Calu3 (cell line): Measurements from ENCODE around the gene C10orf62. TPM values are rescaled to one million over a fixed set of nuclear protein-coding genes. Genes with fewer than 3 reads are reported as not detected.

Experiments used
- BruUV-seq: library from RNA; stranded (reverse); fragments of 400-500 nt; replicated peaks from 2 replicates; lab custom pipeline; 2021; lab: Mats Ljungman, UMichigan
- CTCF ChIA-PET: fragments of 300-600 bp; sonication (Branson Sonifier 250); formaldehyde crosslinking; loops from one replicate; lab custom pipeline; 2022; ENCODE audit warnings: antibody characterized with exemption; lab: Charles Lee
- DNase-seq: peaks from one replicate; pipeline ENCODE4 v3.0.0; 2022
- H3K27ac Mint-ChIP-seq: one replicate; pipeline ENCODE4 v1.8.0; 2022; ENCODE audit warnings: mixed read lengths; ENCODE audit not compliant: unreplicated experiment
- H3K27me3 Mint-ChIP-seq: one replicate; pipeline ENCODE4 v1.8.0; 2022; ENCODE audit warnings: mixed read lengths; ENCODE audit not compliant: unreplicated experiment
- H3K36me3 Mint-ChIP-seq: one replicate; pipeline ENCODE4 v1.8.0; 2022; ENCODE audit warnings: mild to moderate bottlenecking, moderate library complexity, mixed read lengths; ENCODE audit not compliant: insufficient read depth, unreplicated experiment
- H3K4me1 Mint-ChIP-seq: one replicate; pipeline ENCODE4 v1.8.0; 2022; ENCODE audit warnings: mild to moderate bottlenecking, low read depth, mixed read lengths; ENCODE audit not compliant: unreplicated experiment
- H3K4me3 Mint-ChIP-seq: one replicate; pipeline ENCODE4 v1.8.0; 2022; ENCODE audit warnings: mild to moderate bottlenecking, low read depth, moderate library complexity, mixed read lengths; ENCODE audit not compliant: unreplicated experiment
- H3K9me3 Mint-ChIP-seq: one replicate; pipeline ENCODE4 v1.8.0; 2022; ENCODE audit warnings: low read depth, mixed read lengths; ENCODE audit not compliant: unreplicated experiment
- CTCF ChIP-seq: fragments of 200-600 bp; IDR thresholded peaks from one replicate; pipeline ENCODE4 v1.8.0; 2022; ENCODE audit warnings: antibody characterized with exemption; ENCODE audit not compliant: unreplicated experiment
- intact Hi-C: fragments of 100-400 bp; cut with micrococcal nuclease; formaldehyde crosslinking; loops from one replicate; pipeline ENCODE4 v1.10.0; 2022; ENCODE audit not compliant: unreplicated experiment
- total RNA-seq: library from RNA; stranded (reverse); gene quantifications from 2 replicates; pipeline ENCODE4 v1.2.3, GENCODE V29; 2022

Gene C10orf62
- total RNA-seq, 1 experiment from 2014 or later: 1.5 TPM

GRCh38 chr10:97578171-97578844, 11.2 kb upstream of the C10orf62 start:
- Mint-ChIP-seq H3K4me1 (peaks cover 41% of the 10 kb centered on the region), H3K36me3 (no peaks in the 10 kb centered on the region), H3K9me3 (no peaks in the 10 kb centered on the region), H3K4me3 (no peak overlapping the region), H3K27ac (no peak overlapping the region), H3K27me3 (no peaks in the 10 kb centered on the region)
- CTCF ChIA-PET: no interaction called here
- no TSS peak for BruUV-seq
- no peak for DNase-seq
- intact Hi-C loops: no loop called here
- no peak for TF ChIP-seq CTCF

- DNase-seq: no peak
- no peak overlapping the region for H3K27ac Mint-ChIP-seq
- H3K4me3 Mint-ChIP-seq: no peak overlapping the region
- TF ChIP-seq CTCF: no peak
- H3K9me3 Mint-ChIP-seq: no peaks in the 10 kb centered on the region
- CTCF ChIA-PET: no interaction called here
- H3K27me3 Mint-ChIP-seq: no peaks in the 10 kb centered on the region
- intact Hi-C loops: no loop called here
- H3K36me3 Mint-ChIP-seq: peaks cover 8% of the 10 kb centered on the region
- H3K4me1 Mint-ChIP-seq: peaks cover 47% of the 10 kb centered on the region
- BruUV-seq: no TSS peak
These were observed 8.8 kb upstream of the C10orf62 start for GRCh38 chr10:97580421-97581367.

- Mint-ChIP-seq H3K4me3 (no peak overlapping the region), H3K36me3 (peaks cover 8% of the 10 kb centered on the region), H3K4me1 (peaks cover 44% of the 10 kb centered on the region), H3K9me3 (no peaks in the 10 kb centered on the region), H3K27me3 (no peaks in the 10 kb centered on the region), H3K27ac (no peak overlapping the region)
- CTCF ChIA-PET: no interaction called here
- intact Hi-C loops: no loop called here
- no TSS peak for BruUV-seq
- TF ChIP-seq CTCF: no peak
- DNase-seq: no peak
These were observed 7.4 kb upstream of the C10orf62 start for GRCh38 chr10:97582169-97582568.

- CTCF ChIA-PET: interaction anchor here (0.9 to 3.1 kb wide), 4 partner anchors 9 to 37 kb away, joined by 3 to 21 read pairs (median 6); partner anchors contain the start of gene ANKRD2
- intact Hi-C loops: no loop called here
- BruUV-seq: no TSS peak
- peaks cover 44% of the 10 kb centered on the region for H3K4me1 Mint-ChIP-seq
- no peaks in the 10 kb centered on the region for H3K27me3 Mint-ChIP-seq
- no peak for TF ChIP-seq CTCF
- no peaks in the 10 kb centered on the region for H3K9me3 Mint-ChIP-seq
- no peak overlapping the region for H3K4me3 Mint-ChIP-seq
- DNase-seq: no peak
- peaks cover 8% of the 10 kb centered on the region for H3K36me3 Mint-ChIP-seq
- peak overlapping the region; percentile 88 for H3K27ac Mint-ChIP-seq
These were observed 6.0 kb upstream of the C10orf62 start for GRCh38 chr10:97583476-97583875.
